ENCODE data around the gene EPG5. TPM values are rescaled to one million over a fixed set of nuclear protein-coding genes. Genes with fewer than 3 reads are reported as not detected.

EPG5 gene
- total RNA-seq, 4 donors from 2014 or later = 39.1 to 105 (median 59.0) TPM

GRCh38 chr18:45887585-45887984 is 79.5 kb downstream of the EPG5 start:
- H3K36me3 ChIP-seq = peaks cover 12 to 18% of the 10 kb centered on the region in 2 donors

DNA sequence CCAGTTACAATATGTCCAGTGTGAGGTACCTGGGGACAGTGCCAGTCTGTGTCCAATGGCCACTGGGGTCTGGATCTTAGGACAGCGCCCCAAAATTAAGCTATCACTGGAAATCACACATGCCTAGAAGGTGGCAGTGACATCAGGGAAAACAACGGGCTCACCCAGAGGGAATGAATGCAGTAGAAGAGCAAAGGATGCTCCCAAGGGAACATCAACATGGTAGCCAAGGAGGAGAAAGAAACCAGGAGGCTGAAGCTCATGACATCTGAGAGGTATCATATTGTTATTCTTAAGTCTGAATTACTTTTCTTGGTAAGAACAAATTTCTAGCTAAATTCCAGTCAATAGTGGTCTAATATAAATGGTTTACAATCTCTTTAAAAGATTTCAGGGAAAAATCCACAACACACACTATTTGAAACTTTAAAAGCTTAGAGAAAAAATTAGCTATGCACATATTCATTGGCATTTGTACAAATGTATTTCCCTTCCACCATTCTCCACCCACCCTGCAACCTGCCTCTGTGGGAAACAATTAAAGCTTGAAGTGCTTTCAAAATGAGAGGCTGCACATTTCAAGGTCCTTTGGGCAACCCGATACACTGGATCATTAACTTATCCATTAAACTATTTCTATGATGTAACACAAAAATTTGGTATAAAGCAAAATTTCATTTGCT is 86.1 kb downstream of the EPG5 start:
- intact Hi-C loops (cut with DNase I) = no loop called here
- no peak for DNase-seq
- H3K27me3 ChIP-seq = no peaks in the 10 kb centered on the region
- H3K4me3 ChIP-seq (replicated peaks in 1 of 3) = no peak overlapping the region
- H3K9me3 ChIP-seq = no peaks in the 10 kb centered on the region
- H3K27ac ChIP-seq = no peak overlapping the region
- 96 to 98% methylated on average over 3 of the region's 3 CpGs for WGBS, 2 donors
- H3K36me3 ChIP-seq = peaks cover 11 to 13% of the 10 kb centered on the region in 2 donors
- peaks cover 0 to 4% of the 10 kb centered on the region in 2 donors for H3K4me1 ChIP-seq
- TF ChIP-seq, protein P1, sequence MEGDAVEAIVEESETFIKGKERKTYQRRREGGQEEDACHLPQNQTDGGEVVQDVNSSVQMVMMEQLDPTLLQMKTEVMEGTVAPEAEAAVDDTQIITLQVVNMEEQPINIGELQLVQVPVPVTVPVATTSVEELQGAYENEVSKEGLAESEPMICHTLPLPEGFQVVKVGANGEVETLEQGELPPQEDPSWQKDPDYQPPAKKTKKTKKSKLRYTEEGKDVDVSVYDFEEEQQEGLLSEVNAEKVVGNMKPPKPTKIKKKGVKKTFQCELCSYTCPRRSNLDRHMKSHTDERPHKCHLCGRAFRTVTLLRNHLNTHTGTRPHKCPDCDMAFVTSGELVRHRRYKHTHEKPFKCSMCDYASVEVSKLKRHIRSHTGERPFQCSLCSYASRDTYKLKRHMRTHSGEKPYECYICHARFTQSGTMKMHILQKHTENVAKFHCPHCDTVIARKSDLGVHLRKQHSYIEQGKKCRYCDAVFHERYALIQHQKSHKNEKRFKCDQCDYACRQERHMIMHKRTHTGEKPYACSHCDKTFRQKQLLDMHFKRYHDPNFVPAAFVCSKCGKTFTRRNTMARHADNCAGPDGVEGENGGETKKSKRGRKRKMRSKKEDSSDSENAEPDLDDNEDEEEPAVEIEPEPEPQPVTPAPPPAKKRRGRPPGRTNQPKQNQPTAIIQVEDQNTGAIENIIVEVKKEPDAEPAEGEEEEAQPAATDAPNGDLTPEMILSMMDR (IDR thresholded peaks at IDR 0.05) = no peak
- no peak for TF ChIP-seq POLR2A (IDR thresholded peaks at IDR 0.05)

More at GRCh38 chr18:45887585-45887984, 79.5 kb downstream of the EPG5 start:
- Histone ChIP-seq H3K27ac (no peak overlapping the region), H3K4me3 (replicated peaks in 1 of 3) (no peak overlapping the region), H3K4me1 (no peaks in the 10 kb centered on the region), H3K27me3 (no peaks in the 10 kb centered on the region), H3K9me3 (no peaks in the 10 kb centered on the region)
- no peak for DNase-seq
- no peak for TF ChIP-seq POLR2A (IDR thresholded peaks at IDR 0.05)
- TF ChIP-seq, protein P1 (IDR thresholded peaks at IDR 0.05) = no peak
- intact Hi-C loops (cut with DNase I) = no loop called here
- WGBS, 2 donors = 97 to 98% methylated on average over 5 of the region's 5 CpGs

DNA sequence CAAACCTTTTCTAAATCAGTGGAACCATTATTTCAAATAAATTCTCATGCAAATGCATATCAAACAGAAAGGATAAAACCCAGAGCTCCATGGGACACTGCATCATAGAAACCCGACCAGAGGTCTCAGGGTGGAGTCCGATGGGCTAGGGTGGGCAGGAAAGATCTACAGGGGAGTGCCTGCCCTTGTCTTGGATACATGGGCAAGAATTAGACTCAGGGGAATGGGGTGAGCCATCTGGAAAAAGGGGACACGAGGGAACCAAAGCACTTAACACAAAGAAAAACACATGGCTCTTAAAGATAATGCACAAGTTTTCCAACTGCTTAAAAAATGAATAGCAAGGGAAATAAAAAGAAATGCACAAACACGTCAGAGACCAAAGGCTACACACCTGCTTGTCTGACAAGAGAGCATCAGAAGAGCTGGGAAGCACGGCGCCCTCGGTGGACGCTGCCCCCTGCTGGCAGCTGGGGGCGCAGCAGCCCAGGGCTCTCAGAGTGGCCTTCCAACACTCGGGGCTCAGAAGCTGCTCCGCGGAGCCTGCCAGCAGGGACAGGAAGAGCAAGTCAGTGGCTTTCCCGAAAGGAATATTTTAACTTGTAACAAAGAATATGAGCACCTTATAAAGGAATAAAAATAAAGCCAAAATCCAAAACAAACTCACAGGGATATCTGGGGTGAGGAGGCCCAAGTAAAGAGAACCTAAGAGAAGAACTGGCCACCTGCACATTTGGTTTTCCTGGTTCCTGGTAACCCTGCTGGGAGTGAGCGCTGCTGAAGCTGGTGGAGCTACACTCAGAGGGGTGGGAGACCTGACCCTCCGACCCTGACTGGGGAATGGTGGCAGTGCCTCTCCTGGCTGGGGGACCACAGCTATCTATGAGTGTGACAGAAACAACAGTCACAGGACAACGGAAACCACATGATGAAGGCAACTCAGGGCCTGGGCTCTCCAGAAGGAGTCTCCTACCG is 87.2 kb downstream of the EPG5 start:
- Histone ChIP-seq H3K27ac (no peak overlapping the region), H3K36me3 (peaks cover 16 to 21% of the 10 kb centered on the region in 2 donors), H3K9me3 (no peaks in the 10 kb centered on the region), H3K4me1 (peaks cover 0 to 4% of the 10 kb centered on the region in 2 donors), H3K4me3 (replicated peaks in 1 of 3) (no peak overlapping the region), H3K27me3 (no peaks in the 10 kb centered on the region)
- no peak for TF ChIP-seq POLR2A (IDR thresholded peaks at IDR 0.05)
- TF ChIP-seq, protein P1 (IDR thresholded peaks at IDR 0.05) = peak; percentile 80 to 97 (median 90)
- intact Hi-C loops (cut with DNase I) = loop anchor here (10.0 kb wide), 2 partner anchors 185 to 215 kb away; no protein-coding TSS in a partner anchor
- peak; percentile 65 to 74 for DNase-seq
- WGBS, 2 donors = 40 to 41% methylated on average over 17 of the region's 17 CpGs

GRCh38 chr18:45877403-45877802 is 89.7 kb downstream of the EPG5 start:
- peaks cover 25 to 27% of the 10 kb centered on the region in 2 donors for H3K36me3 ChIP-seq
- H3K27ac ChIP-seq = no peak overlapping the region
- intact Hi-C loops (cut with DNase I) = loop anchor here (10.0 kb wide), 2 partner anchors 183 to 213 kb away; no protein-coding TSS in a partner anchor
- no peaks in the 10 kb centered on the region for H3K27me3 ChIP-seq
- no peak for DNase-seq
- 96 to 97% methylated on average over 3 of the region's 3 CpGs for WGBS, 2 donors
- H3K4me1 ChIP-seq = peaks cover 0 to 4% of the 10 kb centered on the region in 2 donors
- H3K9me3 ChIP-seq = no peaks in the 10 kb centered on the region
- TF ChIP-seq POLR2A (IDR thresholded peaks at IDR 0.05) = no peak
- TF ChIP-seq, protein P1 (IDR thresholded peaks at IDR 0.05) = no peak
- no peak overlapping the region for H3K4me3 ChIP-seq (replicated peaks in 1 of 3)
